GM19438 (cell line): ENCODE results near the gene L3MBTL2.

Source experiments
- ATAC-seq: cut with Tn5 transposase; IDR thresholded peaks from one replicate; pipeline ENCODE4 v1.9.1; 2021; ENCODE audit warnings: low read depth; ENCODE audit not compliant: unreplicated experiment

L3MBTL2 gene

GRCh38 chr22:41206719-41207118 is 1.6 kb downstream of the L3MBTL2 start:
- ATAC-seq = no peak

GRCh38 chr22:41215409-41215808 is 10.3 kb downstream of the L3MBTL2 start:
- ATAC-seq = no peak

GRCh38 chr22:41215926-41216325 is 10.8 kb downstream of the L3MBTL2 start:
- ATAC-seq = no peak

- no peak for ATAC-seq
These were observed 11.9 kb downstream of the L3MBTL2 start for GRCh38 chr22:41216984-41217383.

- ATAC-seq = no peak
These were observed 12.5 kb downstream of the L3MBTL2 start for GRCh38 chr22:41217553-41218157.

GRCh38 chr22:41222846-41223507 is 17.9 kb downstream of the L3MBTL2 start:
- ATAC-seq = no peak

GRCh38 chr22:41223535-41223934 is 18.4 kb downstream of the L3MBTL2 start:
- ATAC-seq = no peak

- ATAC-seq = no peak
These were observed 21.9 kb downstream of the L3MBTL2 start for GRCh38 chr22:41226723-41227655.

- ATAC-seq = no peak
These were observed 24.1 kb downstream of the L3MBTL2 start for GRCh38 chr22:41229215-41229614.

GRCh38 chr22:41229730-41230400 is 24.8 kb downstream of the L3MBTL2 start:
- ATAC-seq = no peak

GRCh38 chr22:41230401-41230785 is 25.3 kb downstream of the L3MBTL2 start:
- no peak for ATAC-seq

- no peak for ATAC-seq
These were observed 26.3 kb downstream of the L3MBTL2 start for GRCh38 chr22:41231369-41231768.

- no peak for ATAC-seq
These were observed 29.9 kb downstream of the L3MBTL2 start for GRCh38 chr22:41234815-41235695.

GRCh38 chr22:41237036-41237706 is 32.1 kb downstream of the L3MBTL2 start:
- ATAC-seq = no peak

- no peak for ATAC-seq
These were observed 32.8 kb downstream of the L3MBTL2 start for GRCh38 chr22:41237707-41238569.

GRCh38 chr22:41238570-41239442 is 33.7 kb downstream of the L3MBTL2 start:
- ATAC-seq = no peak

- ATAC-seq = no peak
These were observed 34.5 kb downstream of the L3MBTL2 start for GRCh38 chr22:41239443-41240128.
